ENCODE data around the gene SHISAL1. TPM values are rescaled to one million over a fixed set of nuclear protein-coding genes. Genes with fewer than 3 reads are reported as not detected.

Gene SHISAL1
- total RNA-seq, 1 experiment from 2014 or later: 2.9 TPM

- Mint-ChIP-seq H3K36me3 (ENCODE audit: insufficient read depth in 1 of 3, low read depth in 3 of 3) (peaks cover 0 to 7% (median 2%) of the 10 kb centered on the region in 3 experiments; a peak in 3 of 7 replicates), H3K4me1 (peaks cover 8 to 14% of the 10 kb centered on the region in 2 experiments), H3K9me3 (peaks cover 3% of the 10 kb centered on the region in 2 experiments; a peak in 2 of 5 replicates), H3K4me3 (no peak overlapping the region), H3K27ac (peak overlapping the region in 1 of 3 experiments; percentile 91; a peak in 1 of 7 replicates), H3K27me3 (ENCODE audit: low read depth) (no peaks in the 10 kb centered on the region; the same call in 1 of the 2 replicates)
- no peak overlapping the region for H3K18ac ChIP-seq (ENCODE audit: insufficient read length, low read depth, low read length)
- H3K23me2 ChIP-seq (ENCODE audit: insufficient read length, low read depth, low read length, poor library complexity, severe bottlenecking): no peaks in the 10 kb centered on the region
- H2BK120ac ChIP-seq (ENCODE audit: low read depth, low read length, poor library complexity, severe bottlenecking): no peak overlapping the region
- no peak overlapping the region for H3K4ac ChIP-seq (ENCODE audit: low read depth, low read length)
- H3K27me3 ChIP-seq (ENCODE audit: insufficient read depth, low read length): no peaks in the 10 kb centered on the region
- H3T11ph ChIP-seq (ENCODE audit: low read length): no peak overlapping the region
- no peaks in the 10 kb centered on the region for H3K9me3 ChIP-seq (ENCODE audit: control insufficient read depth, low read depth, low read length)
- no peak overlapping the region for H2BK15ac ChIP-seq (ENCODE audit: low read depth, low read length)
- TF ChIP-seq CTCF (conservative IDR thresholded peaks at IDR 0.05): no peak
- no peaks in the 10 kb centered on the region for H3K79me2 ChIP-seq (ENCODE audit: insufficient read depth, low read length)
- H3K4me2 ChIP-seq (ENCODE audit: insufficient read depth, insufficient read length, low read length): no peak overlapping the region
- DNase-seq: no peak
- H3K9ac ChIP-seq (ENCODE audit: extremely low read depth, insufficient read length, low read length): no peak overlapping the region
- H4K8ac ChIP-seq (replicated peaks; ENCODE audit: insufficient read length, low read depth, low read length): no peak overlapping the region
- 0 out of 2 replicates have a peak, but pooled peaks cover 2% of the 10 kb centered on the region for H3K4me1 ChIP-seq (ENCODE audit: insufficient read depth, low read length)
- no CpG with 5 or more reads among the region's 18 CpGs for WGBS (ENCODE audit: extremely low coverage, insufficient read length, low lambda C conversion rate)
- no peak overlapping the region for H2BK12ac ChIP-seq (ENCODE audit: insufficient read length, low read depth, low read length)
- H3K27ac ChIP-seq (ENCODE audit: insufficient read length, low read depth, low read length): no peak overlapping the region
- no peak overlapping the region for H3K56ac ChIP-seq (ENCODE audit: insufficient read length, low read depth, low read length)
- H3K14ac ChIP-seq (ENCODE audit: insufficient read depth, low read length): no peak overlapping the region
- H4K91ac ChIP-seq (ENCODE audit: insufficient read length, low read depth, low read length): no peak overlapping the region
- no peak overlapping the region for H2AK5ac ChIP-seq (ENCODE audit: insufficient read length, low read length)
- no peak overlapping the region for H2BK5ac ChIP-seq (ENCODE audit: insufficient read length, low read length)
- H3K79me1 ChIP-seq (ENCODE audit: insufficient read depth, low read depth, low read length, poor library complexity, severe bottlenecking): no peaks in the 10 kb centered on the region
- no peak overlapping the region for H4K5ac ChIP-seq (ENCODE audit: insufficient read length, low read depth, low read length)
- H4K20me1 ChIP-seq (ENCODE audit: control insufficient read depth, insufficient read depth, insufficient read length): no peaks in the 10 kb centered on the region
- no peak overlapping the region for H2AFZ ChIP-seq (ENCODE audit: low read length)
- no peak overlapping the region for H3K23ac ChIP-seq (ENCODE audit: insufficient read length, low read depth, low read length)
- no peak overlapping the region for H2BK20ac ChIP-seq (ENCODE audit: low read depth, low read length, poor library complexity, severe bottlenecking)
These were observed 44.2 kb downstream of the SHISAL1 start for GRCh38 chr22:44268431-44269116.
